ENCODE measurements around the gene ADGRV1. TPM values are rescaled to one million over a fixed set of nuclear protein-coding genes. Genes with fewer than 3 reads are reported as not detected.

Gene ADGRV1
- total RNA-seq, 4 donors from 2014 or later: 0.25 to 0.60 (median 0.56) TPM; not detected in 1

DNA sequence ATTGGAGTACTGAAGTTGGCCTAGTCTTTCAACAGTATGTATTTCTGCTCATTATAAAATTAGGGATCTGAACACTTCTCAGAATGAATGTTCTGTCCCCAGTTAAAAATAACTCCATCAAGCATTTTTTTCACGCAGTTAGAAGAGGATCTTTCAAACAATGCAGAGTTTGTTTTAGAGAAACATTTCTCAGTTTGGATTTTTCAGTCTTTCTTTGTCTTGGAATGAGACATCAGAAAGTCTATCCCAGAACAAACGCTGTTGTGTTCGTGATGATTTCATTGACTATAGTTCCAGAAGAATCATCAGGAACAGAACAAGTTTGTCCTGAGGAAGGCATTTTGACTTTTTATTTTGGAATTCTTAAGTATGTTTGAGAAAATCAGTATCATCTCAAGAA, 605.8 kb downstream of the ADGRV1 start:
- ATAC-seq (ENCODE audit: low FRiP score): no peak
- TF ChIP-seq, protein P1, sequence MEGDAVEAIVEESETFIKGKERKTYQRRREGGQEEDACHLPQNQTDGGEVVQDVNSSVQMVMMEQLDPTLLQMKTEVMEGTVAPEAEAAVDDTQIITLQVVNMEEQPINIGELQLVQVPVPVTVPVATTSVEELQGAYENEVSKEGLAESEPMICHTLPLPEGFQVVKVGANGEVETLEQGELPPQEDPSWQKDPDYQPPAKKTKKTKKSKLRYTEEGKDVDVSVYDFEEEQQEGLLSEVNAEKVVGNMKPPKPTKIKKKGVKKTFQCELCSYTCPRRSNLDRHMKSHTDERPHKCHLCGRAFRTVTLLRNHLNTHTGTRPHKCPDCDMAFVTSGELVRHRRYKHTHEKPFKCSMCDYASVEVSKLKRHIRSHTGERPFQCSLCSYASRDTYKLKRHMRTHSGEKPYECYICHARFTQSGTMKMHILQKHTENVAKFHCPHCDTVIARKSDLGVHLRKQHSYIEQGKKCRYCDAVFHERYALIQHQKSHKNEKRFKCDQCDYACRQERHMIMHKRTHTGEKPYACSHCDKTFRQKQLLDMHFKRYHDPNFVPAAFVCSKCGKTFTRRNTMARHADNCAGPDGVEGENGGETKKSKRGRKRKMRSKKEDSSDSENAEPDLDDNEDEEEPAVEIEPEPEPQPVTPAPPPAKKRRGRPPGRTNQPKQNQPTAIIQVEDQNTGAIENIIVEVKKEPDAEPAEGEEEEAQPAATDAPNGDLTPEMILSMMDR (IDR thresholded peaks at IDR 0.05): no peak
- no peak for DNase-seq (ENCODE audit: low spot score)

DNA sequence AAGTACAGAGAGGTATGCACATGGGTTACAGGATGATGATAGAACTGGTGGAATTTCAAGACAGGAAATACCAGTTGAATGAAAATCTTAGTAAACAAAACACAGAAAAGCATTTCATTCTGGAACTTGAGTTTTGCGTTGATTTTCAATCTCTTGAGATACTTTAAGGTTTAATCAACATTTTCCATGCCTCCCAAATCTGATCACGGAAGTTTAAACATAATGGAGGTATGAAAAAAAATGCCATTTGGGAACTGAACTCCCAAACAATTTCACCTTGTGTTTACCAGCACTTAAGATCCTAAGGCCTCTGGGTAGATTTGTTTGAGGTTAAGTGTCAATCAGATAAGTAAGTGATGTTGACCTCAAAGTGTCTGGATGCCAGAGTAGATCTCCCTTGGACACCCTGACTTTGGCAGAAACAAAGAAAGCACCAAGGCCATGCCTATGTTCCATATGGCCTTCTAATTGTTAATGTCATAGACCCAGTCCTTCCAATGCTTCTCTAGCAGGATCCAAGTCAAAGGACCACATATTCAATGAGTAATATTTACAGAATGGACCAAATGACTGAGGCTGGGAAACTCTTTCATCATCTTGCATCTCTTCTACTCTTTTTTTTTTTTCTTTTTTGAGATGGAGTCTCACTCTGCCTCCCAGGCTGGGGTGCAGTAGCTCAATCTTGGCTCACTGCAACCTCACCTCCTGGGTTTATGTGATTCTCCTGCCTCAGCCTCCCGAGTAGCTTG, 607.6 kb downstream of the ADGRV1 start:
- DNase-seq (ENCODE audit: low spot score) (no peak), ATAC-seq (ENCODE audit: low FRiP score) (no peak)
- TF ChIP-seq, protein P1 (IDR thresholded peaks at IDR 0.05): no peak

DNA sequence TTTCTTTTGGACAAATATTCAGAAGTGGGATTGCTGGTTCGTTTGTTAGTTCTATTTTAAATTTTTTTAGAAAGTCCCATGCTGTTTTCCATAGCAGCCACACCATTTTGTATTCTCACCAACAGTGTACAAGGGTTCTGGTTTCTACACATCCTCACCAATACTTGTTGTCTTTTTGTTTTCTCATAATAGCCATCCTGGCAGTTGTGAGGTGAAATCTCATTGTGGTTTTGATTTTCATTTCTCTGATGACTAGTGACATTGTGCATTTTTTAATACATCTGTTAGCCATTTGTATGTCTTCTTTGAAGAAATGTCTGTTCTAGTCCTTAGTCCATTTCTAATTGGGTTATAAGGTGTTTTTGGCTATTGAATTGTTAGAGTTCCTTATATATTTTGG, 610.3 kb downstream of the ADGRV1 start:
- ATAC-seq (ENCODE audit: low FRiP score) (no peak), DNase-seq (ENCODE audit: low spot score) (no peak)
- TF ChIP-seq, protein P1 (IDR thresholded peaks at IDR 0.05): no peak

DNA sequence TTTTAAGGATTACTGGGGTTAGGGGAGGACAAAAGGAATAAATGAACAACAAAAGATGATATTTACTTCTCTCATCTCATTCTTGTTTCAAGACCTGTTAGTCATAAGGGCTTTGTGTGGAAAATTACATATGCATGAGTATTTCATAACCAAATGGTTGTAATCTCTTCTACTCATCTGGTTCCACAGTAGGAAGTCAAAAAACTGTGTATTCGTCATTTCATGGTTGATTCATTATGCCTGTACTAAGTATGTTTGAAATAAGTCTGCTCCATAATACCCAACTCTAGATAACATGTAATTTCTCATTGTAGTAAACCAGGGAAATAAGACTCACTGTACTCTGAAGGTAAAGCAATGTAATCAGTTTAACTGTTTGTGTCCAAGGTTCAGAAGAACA, 611.7 kb downstream of the ADGRV1 start:
- no peak for DNase-seq (ENCODE audit: low spot score)
- ATAC-seq (ENCODE audit: low FRiP score): no peak
- TF ChIP-seq, protein P1 (IDR thresholded peaks at IDR 0.05): no peak

DNA sequence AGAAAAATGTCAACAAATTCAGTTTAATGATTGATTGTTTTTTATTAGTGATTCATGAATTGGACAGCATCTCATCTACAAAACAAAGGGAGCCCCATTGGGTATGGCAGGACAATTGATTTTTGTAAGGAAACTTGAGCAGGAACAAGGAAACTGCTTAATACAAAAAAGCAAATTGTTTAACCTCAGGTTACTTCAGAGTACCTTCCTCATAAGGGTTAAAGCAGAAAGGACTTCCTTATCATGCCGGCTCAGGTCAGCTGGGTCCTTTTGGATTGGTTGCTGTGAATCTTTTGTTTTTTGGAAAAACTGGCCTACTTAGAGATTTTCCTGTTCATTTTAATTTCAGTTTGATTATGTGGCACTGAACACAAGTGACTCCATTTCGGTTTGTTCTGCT, 612.7 kb downstream of the ADGRV1 start:
- ATAC-seq (ENCODE audit: low FRiP score) (no peak), DNase-seq (ENCODE audit: low spot score) (no peak)
- TF ChIP-seq, protein P1 (IDR thresholded peaks at IDR 0.05): no peak

DNA sequence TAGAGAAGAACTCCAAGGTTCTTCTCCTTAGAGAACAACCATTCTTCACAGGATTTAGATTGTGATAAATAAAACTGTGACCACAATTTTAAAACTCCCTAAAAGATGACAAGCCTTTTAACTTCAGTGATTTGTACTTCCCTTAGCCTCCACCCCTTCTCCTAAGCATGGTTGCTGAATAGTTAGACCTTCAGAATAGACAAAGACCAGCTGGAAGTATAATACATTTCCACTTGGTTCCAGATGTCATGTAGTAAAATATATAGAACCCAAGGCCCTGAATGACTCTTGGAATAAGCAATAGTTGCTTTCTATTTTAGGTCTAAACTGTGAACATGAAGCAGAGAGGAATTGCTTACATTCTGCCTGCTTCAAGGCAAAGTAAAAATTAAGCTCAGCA, 615.8 kb downstream of the ADGRV1 start:
- no peak for DNase-seq (ENCODE audit: low spot score)
- TF ChIP-seq, protein P1 (IDR thresholded peaks at IDR 0.05): no peak
- no peak for ATAC-seq (ENCODE audit: low FRiP score)

DNA sequence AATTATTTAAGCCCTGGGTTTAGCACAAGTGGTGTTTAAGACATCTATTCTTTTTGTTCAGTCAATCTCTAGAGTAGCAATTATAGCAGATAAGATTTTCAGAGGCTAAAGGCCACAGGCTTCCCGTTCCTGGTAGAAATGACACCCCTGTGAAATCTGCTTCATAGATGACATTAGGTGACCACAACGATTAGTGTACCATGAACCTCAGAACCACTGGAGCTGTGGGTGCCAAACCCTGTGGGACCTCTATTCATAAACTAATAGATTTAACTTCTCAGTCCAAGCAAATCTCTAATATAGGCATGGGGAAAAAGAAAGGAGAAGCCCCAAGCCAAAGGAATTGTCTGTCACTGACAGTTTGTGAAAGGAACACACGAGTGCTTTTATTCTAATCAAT, 617.1 kb downstream of the ADGRV1 start:
- ATAC-seq (ENCODE audit: low FRiP score): no peak
- TF ChIP-seq, protein P1 (IDR thresholded peaks at IDR 0.05): no peak
- DNase-seq (ENCODE audit: low spot score): no peak

All from omental fat pad (tissue), 4 donors.